K562 (cell line): ENCODE measurements around the gene ACAT1. TPM values are rescaled to one million over a fixed set of nuclear protein-coding genes. Genes with fewer than 3 reads are reported as not detected.

Experiments
- CBFB ChIP-seq: sonication (generic); formaldehyde crosslinking; IDR thresholded peaks from 2 replicates; pipeline ENCODE4 v1.4.0; 2020; ENCODE audit warnings: mild to moderate bottlenecking, missing genetic modification reagents
- FOSL1 ChIP-seq: fragments of 200-800 bp; sonication (Bioruptor generic); conservative IDR thresholded peaks from 2 replicates; pipeline ENCODE4 v1.6.1; 2016; ENCODE audit warnings: missing genetic modification characterization, missing compliant biosample characterization
- MAX ChIP-seq: sonication (generic); formaldehyde crosslinking; IDR thresholded peaks from 2 replicates; pipeline ENCODE4 v1.9.0; 2022; ENCODE audit warnings: mild to moderate bottlenecking, missing genetic modification reagents
- NCOA6 ChIP-seq: fragments of 450-650 bp; IDR thresholded peaks from 2 replicates; pipeline ENCODE4 v1.6.1; 2017; ENCODE audit warnings: mild to moderate bottlenecking
- NKRF ChIP-seq: fragments of 450-650 bp; IDR thresholded peaks from 2 replicates; pipeline ENCODE4 v1.6.1; 2016; ENCODE audit warnings: borderline replicate concordance
- NRF1 ChIP-seq, 2 experiments: fragments of 450-650 bp; IDR thresholded peaks in 1 of 2; conservative IDR thresholded peaks in 1 of 2; 2 replicates each; pipeline ENCODE4 v1.6.1; 2014; ENCODE audit warnings: mild to moderate bottlenecking in 2 of 2
- RBM22 ChIP-seq: fragments of 200-400 bp; formaldehyde crosslinking; IDR thresholded peaks from 2 replicates; pipeline ENCODE4 v1.6.1; 2018; ENCODE audit warnings: low read length, low read depth; ENCODE audit not compliant: poor library complexity, severe bottlenecking
- ZBTB26 ChIP-seq: fragments of 450-650 bp; formaldehyde crosslinking; IDR thresholded peaks from 2 replicates; pipeline ENCODE4 v1.4.0; 2022; ENCODE audit warnings: missing genetic modification characterization
- ZBTB7A ChIP-seq: IDR thresholded peaks from 2 replicates; pipeline ENCODE4 v1.6.1; 2011; ENCODE audit warnings: low read depth, mild to moderate bottlenecking, low read length, moderate library complexity, borderline replicate concordance; ENCODE audit not compliant: control insufficient read depth
- ZNF143 ChIP-seq: sonication (generic); formaldehyde crosslinking; IDR thresholded peaks from 2 replicates; pipeline ENCODE4 v1.9.0; 2022; ENCODE audit warnings: mild to moderate bottlenecking, missing genetic modification reagents
- ZNF316 ChIP-seq: fragments of 450-650 bp; IDR thresholded peaks from 2 replicates; pipeline ENCODE4 v1.6.1; 2016
- ZNF354B ChIP-seq: fragments of 250-450 bp; sonication (Bioruptor Pico); IDR thresholded peaks from 2 replicates; pipeline ENCODE4 v1.4.0; 2020
- polyA plus RNA-seq, 8 experiments: library from polyadenylated mRNA; depleted of rRNA in 4 of 8; stranded (reverse) in 5 of 8; unstranded in 3 of 8; fragments of >200 nt; fragmentation: Nextera tagmentation in 2 of 8; fragmentation: Illumina TruSeq in 1 of 8; extraction: Ambion mirVana in 2 of 8; extraction: Trizol in 1 of 8; gene quantifications; 2 replicates each; pipeline versions ENCODE4 v1.2.1 to v1.2.3, GENCODE V29; 2011 to 2014; ENCODE audit warnings: inconsistent platforms in 1 of 8, missing spikeins in 1 of 8
- total RNA-seq, 7 experiments: library from RNA; depleted of rRNA in 6 of 7; stranded (reverse); fragments of >200 nt in 6 of 7; fragmentation: Illumina TruSeq in 2 of 7; extraction: Trizol in 2 of 7; gene quantifications; 2 replicates each; pipeline versions ENCODE4 v1.2.1 to v1.2.3, GENCODE V29; 2011 to 2021; ENCODE audit warnings: low replicate concordance in 1 of 7
- TF ChIP-seq, protein P1 (sequence below): fragments of 450-650 bp; IDR thresholded peaks from 2 replicates; pipeline ENCODE4 v1.7.1; 2018; ENCODE audit warnings: mild to moderate bottlenecking, low read depth; ENCODE audit not compliant: partially characterized antibody
- TF ChIP-seq, protein P2 (sequence below), 2 experiments: fragments of 250-450 bp in 1 of 2; fragments of 450-650 bp in 1 of 2; sonication (Bioruptor Pico) in 1 of 2; IDR thresholded peaks; 2 replicates each; pipeline versions ENCODE4 v1.6.1 to v1.8.0; 2016 to 2021; ENCODE audit warnings: mild to moderate bottlenecking in 2 of 2, moderate library complexity in 2 of 2, missing compliant biosample characterization in 1 of 2, missing genetic modification characterization in 1 of 2
- TF ChIP-seq, protein P3 (sequence below), 2 experiments: IDR thresholded peaks in 1 of 2; conservative IDR thresholded peaks in 1 of 2; 2 replicates each; pipeline ENCODE4 v1.6.1; 2016; ENCODE audit warnings: low read depth in 2 of 2, mild to moderate bottlenecking in 1 of 2, missing compliant biosample characterization in 1 of 2, missing genetic modification characterization in 1 of 2, moderate library complexity in 1 of 2

Gene ACAT1
- total and polyA plus RNA-seq, 9 of the 15 experiments (the other 6 are each of a cell fraction or from before 2014, with no cell fraction given): 65.1 to 204 (median 104) TPM

GRCh38 chr11:108121274-108122155 lies at the start of gene ACAT1 (continued):
- TF ChIP-seq NKRF (peak; percentile 81), ZBTB7A (no peak), CBFB (CRISPR knock-in tag) (0 out of 2 replicates have a peak, but pooled peaks have one; percentile 31), ZNF143 (CRISPR knock-in tag) (no peak), ZBTB26 (CRISPR knock-in tag) (no peak), RBM22 (peak; percentile 63), NRF1 (conservative IDR thresholded peaks at IDR 0.05 in 1 of 2, IDR thresholded peaks at IDR 0.05 in 1 of 2) (peak; percentile 78 to 81), ZNF354B (CRISPR knock-in tag) (no peak), MAX (CRISPR knock-in tag) (peak; percentile 85), FOSL1 (tag) (0 out of 2 replicates have a peak, but pooled peaks have one; percentile 19), ZNF316 (no peak), NCOA6 (no peak)
- TF ChIP-seq, protein P1, sequence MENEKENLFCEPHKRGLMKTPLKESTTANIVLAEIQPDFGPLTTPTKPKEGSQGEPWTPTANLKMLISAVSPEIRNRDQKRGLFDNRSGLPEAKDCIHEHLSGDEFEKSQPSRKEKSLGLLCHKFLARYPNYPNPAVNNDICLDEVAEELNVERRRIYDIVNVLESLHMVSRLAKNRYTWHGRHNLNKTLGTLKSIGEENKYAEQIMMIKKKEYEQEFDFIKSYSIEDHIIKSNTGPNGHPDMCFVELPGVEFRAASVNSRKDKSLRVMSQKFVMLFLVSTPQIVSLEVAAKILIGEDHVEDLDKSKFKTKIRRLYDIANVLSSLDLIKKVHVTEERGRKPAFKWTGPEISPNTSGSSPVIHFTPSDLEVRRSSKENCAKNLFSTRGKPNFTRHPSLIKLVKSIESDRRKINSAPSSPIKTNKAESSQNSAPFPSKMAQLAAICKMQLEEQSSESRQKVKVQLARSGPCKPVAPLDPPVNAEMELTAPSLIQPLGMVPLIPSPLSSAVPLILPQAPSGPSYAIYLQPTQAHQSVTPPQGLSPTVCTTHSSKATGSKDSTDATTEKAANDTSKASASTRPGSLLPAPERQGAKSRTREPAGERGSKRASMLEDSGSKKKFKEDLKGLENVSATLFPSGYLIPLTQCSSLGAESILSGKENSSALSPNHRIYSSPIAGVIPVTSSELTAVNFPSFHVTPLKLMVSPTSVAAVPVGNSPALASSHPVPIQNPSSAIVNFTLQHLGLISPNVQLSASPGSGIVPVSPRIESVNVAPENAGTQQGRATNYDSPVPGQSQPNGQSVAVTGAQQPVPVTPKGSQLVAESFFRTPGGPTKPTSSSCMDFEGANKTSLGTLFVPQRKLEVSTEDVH: no peak
- TF ChIP-seq, protein P2, sequence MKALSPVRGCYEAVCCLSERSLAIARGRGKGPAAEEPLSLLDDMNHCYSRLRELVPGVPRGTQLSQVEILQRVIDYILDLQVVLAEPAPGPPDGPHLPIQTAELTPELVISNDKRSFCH (CRISPR knock-in tag; IDR thresholded peaks at IDR 0.05): no peak
- TF ChIP-seq, protein P2 (tag; IDR thresholded peaks at IDR 0.05): 0 out of 2 replicates have a peak, but pooled peaks have one; percentile 65
- TF ChIP-seq, protein P3, sequence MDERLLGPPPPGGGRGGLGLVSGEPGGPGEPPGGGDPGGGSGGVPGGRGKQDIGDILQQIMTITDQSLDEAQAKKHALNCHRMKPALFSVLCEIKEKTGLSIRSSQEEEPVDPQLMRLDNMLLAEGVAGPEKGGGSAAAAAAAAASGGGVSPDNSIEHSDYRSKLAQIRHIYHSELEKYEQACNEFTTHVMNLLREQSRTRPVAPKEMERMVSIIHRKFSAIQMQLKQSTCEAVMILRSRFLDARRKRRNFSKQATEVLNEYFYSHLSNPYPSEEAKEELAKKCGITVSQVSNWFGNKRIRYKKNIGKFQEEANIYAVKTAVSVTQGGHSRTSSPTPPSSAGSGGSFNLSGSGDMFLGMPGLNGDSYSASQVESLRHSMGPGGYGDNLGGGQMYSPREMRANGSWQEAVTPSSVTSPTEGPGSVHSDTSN (CRISPR knock-in tag; IDR thresholded peaks at IDR 0.05; ENCODE audit: low read depth): no peak
- TF ChIP-seq, protein P3 (tag; conservative IDR thresholded peaks at IDR 0.05; ENCODE audit: low read depth): no peak
